ENCODE measurements around the gene NTSR1.

Gene NTSR1

DNA sequence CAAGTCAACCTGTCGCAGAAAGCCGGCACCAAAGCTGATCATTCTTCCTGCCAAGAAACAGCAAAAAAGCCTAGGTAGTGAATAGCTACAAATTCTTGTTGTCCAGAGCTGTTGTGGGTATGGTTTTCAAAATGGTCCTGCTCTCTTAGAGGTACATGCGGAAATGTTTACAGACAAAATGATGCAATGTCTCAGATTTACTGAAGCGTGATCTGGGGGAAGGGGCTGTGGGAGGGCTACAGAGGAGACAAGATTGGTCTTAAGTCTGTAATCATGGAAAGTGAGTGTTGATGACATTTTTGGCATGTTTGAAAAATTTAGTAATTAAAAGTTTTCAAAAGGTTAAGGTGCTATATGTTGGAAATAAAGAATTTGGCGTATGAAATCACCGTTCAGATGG lies 6.2 kb downstream of the NTSR1 start:
- TF ChIP-seq, protein P1, sequence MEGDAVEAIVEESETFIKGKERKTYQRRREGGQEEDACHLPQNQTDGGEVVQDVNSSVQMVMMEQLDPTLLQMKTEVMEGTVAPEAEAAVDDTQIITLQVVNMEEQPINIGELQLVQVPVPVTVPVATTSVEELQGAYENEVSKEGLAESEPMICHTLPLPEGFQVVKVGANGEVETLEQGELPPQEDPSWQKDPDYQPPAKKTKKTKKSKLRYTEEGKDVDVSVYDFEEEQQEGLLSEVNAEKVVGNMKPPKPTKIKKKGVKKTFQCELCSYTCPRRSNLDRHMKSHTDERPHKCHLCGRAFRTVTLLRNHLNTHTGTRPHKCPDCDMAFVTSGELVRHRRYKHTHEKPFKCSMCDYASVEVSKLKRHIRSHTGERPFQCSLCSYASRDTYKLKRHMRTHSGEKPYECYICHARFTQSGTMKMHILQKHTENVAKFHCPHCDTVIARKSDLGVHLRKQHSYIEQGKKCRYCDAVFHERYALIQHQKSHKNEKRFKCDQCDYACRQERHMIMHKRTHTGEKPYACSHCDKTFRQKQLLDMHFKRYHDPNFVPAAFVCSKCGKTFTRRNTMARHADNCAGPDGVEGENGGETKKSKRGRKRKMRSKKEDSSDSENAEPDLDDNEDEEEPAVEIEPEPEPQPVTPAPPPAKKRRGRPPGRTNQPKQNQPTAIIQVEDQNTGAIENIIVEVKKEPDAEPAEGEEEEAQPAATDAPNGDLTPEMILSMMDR (IDR thresholded peaks at IDR 0.05; ENCODE audit: low read depth, low read length): no peak
- peaks cover 2% of the 10 kb centered on the region for H3K9me3 ChIP-seq (ENCODE audit: severe bottlenecking)
- no peaks in the 10 kb centered on the region for H3K27me3 ChIP-seq (ENCODE audit: insufficient read depth, low read depth, severe bottlenecking)
- no peak for DNase-seq
- H3K4me3 ChIP-seq (ENCODE audit: low read depth, low read length): no peak overlapping the region
- H3K36me3 ChIP-seq: no peaks in the 10 kb centered on the region
- no peak overlapping the region for H3K27ac ChIP-seq

DNA sequence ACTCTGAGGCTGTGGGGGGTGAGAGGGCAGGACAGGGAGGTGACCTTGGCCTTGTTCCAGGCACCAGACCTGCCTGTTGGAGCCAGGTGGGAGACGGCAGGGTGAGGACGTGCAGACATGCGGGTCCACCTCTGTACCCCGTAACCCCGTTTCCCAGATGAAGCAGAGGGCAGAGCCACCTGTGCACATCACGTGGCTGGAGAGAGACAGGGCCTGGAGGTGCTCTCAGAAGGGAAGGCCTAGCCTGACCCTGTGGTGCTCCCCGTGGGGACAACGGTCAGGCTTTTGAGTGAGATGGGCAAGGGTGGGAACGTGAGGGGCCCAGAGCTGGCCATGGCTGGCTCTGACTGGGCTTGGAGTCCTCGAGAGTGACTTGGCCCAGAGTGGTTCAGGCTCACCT lies 6.6 kb downstream of the NTSR1 start:
- H3K27me3 ChIP-seq (ENCODE audit: insufficient read depth, low read depth, severe bottlenecking): no peaks in the 10 kb centered on the region
- DNase-seq: no peak
- H3K4me3 ChIP-seq (ENCODE audit: low read depth, low read length): no peak overlapping the region
- no peaks in the 10 kb centered on the region for H3K36me3 ChIP-seq
- TF ChIP-seq, protein P1 (IDR thresholded peaks at IDR 0.05; ENCODE audit: low read depth, low read length): no peak
- no peak overlapping the region for H3K27ac ChIP-seq
- H3K9me3 ChIP-seq (ENCODE audit: severe bottlenecking): peaks cover 2% of the 10 kb centered on the region

DNA sequence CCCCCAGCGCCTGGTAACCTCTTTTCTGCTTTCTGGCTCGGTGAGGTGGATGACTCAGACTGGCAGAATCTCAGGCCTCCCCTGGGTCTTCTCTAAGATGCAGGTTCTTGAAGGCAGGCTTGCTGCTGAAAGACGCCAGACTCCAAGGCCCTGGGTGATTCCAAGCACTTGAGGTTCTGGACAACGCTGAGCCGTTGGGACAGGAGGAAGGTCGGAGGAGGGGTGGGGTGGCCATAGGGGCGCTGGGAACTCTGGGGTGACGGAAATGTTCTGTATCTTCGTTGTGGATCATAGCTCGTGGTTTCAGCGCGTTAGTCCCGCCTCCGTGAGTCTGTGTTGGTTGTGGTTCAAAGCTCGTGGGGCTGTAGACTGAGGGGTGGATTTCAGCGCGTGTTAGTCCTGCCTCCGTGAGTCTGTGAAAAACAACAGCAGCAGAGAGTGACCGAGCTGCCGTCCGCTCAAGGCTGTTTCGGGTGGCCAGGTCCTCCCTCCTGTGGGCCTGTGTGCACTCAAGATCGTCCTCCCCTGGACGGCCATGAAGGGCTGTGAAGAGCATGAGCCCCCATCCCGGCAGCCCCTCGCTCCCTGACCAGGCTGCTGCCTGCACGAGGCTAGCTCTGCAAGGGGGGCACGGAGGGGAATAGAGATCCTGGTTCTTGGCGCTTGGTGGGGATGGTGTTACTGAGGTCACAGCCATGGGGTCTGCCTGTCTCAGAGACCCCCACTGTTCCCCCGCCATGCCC lies 7.7 kb downstream of the NTSR1 start:
- peaks cover 2% of the 10 kb centered on the region for H3K9me3 ChIP-seq (ENCODE audit: severe bottlenecking)
- no peak overlapping the region for H3K4me3 ChIP-seq (ENCODE audit: low read depth, low read length)
- no peaks in the 10 kb centered on the region for H3K27me3 ChIP-seq (ENCODE audit: insufficient read depth, low read depth, severe bottlenecking)
- no peak overlapping the region for H3K27ac ChIP-seq
- TF ChIP-seq, protein P1 (IDR thresholded peaks at IDR 0.05; ENCODE audit: low read depth, low read length): no peak
- DNase-seq: no peak
- H3K36me3 ChIP-seq: no peaks in the 10 kb centered on the region

DNA sequence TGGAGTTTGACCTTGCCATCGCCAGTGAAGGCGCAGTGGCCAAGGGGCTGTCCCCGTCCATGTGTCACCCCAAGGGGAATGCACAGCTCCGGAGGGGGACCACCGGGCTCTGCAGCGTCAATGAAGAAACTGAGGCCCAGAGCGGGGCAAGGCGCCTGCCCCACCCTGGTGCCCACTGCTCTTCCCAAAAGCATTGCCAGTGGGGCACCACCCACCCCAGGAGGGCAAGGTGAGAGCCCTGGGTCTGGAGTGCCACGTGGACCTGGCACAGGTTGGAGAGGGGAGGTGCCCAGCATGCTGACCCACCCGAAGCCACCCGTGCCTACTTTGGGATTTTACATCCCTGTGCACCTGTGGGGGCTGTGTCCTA lies 8.3 kb downstream of the NTSR1 start:
- Histone ChIP-seq H3K4me3 (ENCODE audit: low read depth, low read length) (no peak overlapping the region), H3K27me3 (ENCODE audit: insufficient read depth, low read depth, severe bottlenecking) (no peaks in the 10 kb centered on the region), H3K36me3 (no peaks in the 10 kb centered on the region), H3K27ac (no peak overlapping the region), H3K9me3 (ENCODE audit: severe bottlenecking) (peaks cover 2% of the 10 kb centered on the region)
- TF ChIP-seq, protein P1 (IDR thresholded peaks at IDR 0.05; ENCODE audit: low read depth, low read length): no peak
- DNase-seq: no peak

DNA sequence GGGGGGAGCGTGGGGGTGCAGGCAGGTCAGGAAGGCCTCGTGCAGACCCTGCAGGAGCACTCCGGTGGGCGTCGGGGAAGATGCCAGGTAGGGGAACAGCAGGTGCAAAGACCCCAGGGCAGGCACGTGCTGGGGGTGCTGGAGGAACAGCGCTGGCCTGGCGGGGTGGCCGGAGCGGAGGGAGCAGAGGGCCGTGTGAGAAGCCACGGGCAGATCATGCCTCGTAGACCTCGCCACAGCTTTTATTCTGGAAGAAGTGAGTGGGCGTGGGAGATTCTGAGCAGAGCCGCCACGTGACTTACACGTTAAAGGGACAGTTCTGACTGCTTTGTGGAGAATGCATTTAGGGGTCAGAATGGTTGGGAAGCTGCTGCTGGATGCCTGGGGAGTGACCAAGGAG lies 9.3 kb downstream of the NTSR1 start:
- no peaks in the 10 kb centered on the region for H3K36me3 ChIP-seq
- no peak overlapping the region for H3K4me3 ChIP-seq (ENCODE audit: low read depth, low read length)
- no peak overlapping the region for H3K27ac ChIP-seq
- H3K9me3 ChIP-seq (ENCODE audit: severe bottlenecking): peaks cover 2% of the 10 kb centered on the region
- H3K27me3 ChIP-seq (ENCODE audit: insufficient read depth, low read depth, severe bottlenecking): no peaks in the 10 kb centered on the region
- DNase-seq: no peak
- TF ChIP-seq, protein P1 (IDR thresholded peaks at IDR 0.05; ENCODE audit: low read depth, low read length): no peak

DNA sequence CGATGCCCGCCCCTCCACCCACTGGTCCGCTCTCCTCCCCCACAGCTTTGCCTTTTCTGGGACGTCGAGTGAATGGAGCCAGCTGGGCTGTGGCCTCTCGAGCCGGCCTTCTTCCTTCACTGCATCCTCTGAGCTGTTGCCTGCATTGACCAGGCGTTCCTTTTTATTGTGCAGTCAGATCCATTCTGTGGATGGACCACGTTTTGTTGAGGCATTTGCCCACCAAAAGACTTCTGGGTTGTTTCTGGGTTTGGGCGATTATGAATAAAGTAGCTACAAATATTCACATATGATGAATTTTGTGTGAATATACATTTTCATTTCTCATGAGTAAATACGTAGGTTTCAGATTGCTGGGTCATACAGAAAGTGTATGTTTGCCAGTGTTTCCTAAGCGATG lies 9.9 kb downstream of the NTSR1 start:
- Histone ChIP-seq H3K4me3 (ENCODE audit: low read depth, low read length) (no peak overlapping the region), H3K27ac (no peak overlapping the region), H3K27me3 (ENCODE audit: insufficient read depth, low read depth, severe bottlenecking) (no peaks in the 10 kb centered on the region), H3K9me3 (ENCODE audit: severe bottlenecking) (peaks cover 2% of the 10 kb centered on the region), H3K36me3 (no peaks in the 10 kb centered on the region)
- no peak for DNase-seq
- TF ChIP-seq, protein P1 (IDR thresholded peaks at IDR 0.05; ENCODE audit: low read depth, low read length): no peak
